OCI-LY7 (cell line): ENCODE results near the gene CFAP73.

Experiments used
- EZH2phosphoT487 ChIP-seq: fragments of 200-600 bp; sonication (generic); IDR thresholded peaks from 2 replicates; pipeline ENCODE4 v1.6.1; 2018; ENCODE audit warnings: low read depth, borderline replicate concordance, mild to moderate bottlenecking, mixed run types, antibody characterized with exemption, low read length, moderate library complexity, mixed read lengths
- TF ChIP-seq, protein P1 (sequence below): fragments of 200-600 bp; sonication (generic); conservative IDR thresholded peaks from 2 replicates; pipeline ENCODE4 v1.5.1; 2014; ENCODE audit warnings: mild to moderate bottlenecking, antibody characterized with exemption, low read length, moderate library complexity, mixed read lengths

DNA sequence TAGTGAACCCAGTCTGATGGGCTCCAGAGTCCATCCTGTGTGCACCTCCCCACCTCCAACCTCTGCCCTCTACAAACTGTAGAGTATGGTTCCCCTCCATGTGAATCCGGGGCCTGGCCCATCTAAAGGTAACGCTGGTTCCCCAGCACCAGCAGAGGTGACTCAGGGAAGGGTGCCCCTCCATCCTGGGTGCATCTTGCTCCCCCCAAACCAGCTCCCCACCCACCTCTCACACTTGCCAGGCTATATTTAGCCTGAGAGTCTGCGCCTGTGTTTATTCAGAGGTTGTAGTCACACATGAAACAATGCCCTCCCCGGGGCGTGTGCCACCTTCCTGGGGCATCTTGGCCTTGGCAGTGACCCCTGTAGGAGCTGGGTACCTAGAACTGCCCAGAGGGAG lies 40.2 kb upstream of the CFAP73 start:
- TF ChIP-seq, protein P1, sequence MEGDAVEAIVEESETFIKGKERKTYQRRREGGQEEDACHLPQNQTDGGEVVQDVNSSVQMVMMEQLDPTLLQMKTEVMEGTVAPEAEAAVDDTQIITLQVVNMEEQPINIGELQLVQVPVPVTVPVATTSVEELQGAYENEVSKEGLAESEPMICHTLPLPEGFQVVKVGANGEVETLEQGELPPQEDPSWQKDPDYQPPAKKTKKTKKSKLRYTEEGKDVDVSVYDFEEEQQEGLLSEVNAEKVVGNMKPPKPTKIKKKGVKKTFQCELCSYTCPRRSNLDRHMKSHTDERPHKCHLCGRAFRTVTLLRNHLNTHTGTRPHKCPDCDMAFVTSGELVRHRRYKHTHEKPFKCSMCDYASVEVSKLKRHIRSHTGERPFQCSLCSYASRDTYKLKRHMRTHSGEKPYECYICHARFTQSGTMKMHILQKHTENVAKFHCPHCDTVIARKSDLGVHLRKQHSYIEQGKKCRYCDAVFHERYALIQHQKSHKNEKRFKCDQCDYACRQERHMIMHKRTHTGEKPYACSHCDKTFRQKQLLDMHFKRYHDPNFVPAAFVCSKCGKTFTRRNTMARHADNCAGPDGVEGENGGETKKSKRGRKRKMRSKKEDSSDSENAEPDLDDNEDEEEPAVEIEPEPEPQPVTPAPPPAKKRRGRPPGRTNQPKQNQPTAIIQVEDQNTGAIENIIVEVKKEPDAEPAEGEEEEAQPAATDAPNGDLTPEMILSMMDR, result no peak
- TF ChIP-seq EZH2phosphoT487, result no peak
